Measurements from ENCODE around the gene PFKFB2. TPM values are rescaled to one million over a fixed set of nuclear protein-coding genes. Genes with fewer than 3 reads are reported as not detected.

Gene PFKFB2
- total RNA-seq, 1 donor from 2014 or later: 10.1 TPM

GRCh38 chr1:207027206-207027777, 25.8 kb upstream of the PFKFB2 start:
- no peak overlapping the region for H3K4me3 Mint-ChIP-seq
- ATAC-seq (ENCODE audit: low read depth) (no peak), DNase-seq (no peak)
- no peaks in the 10 kb centered on the region for H3K4me1 Mint-ChIP-seq
- peaks cover 48% of the 10 kb centered on the region for H3K27me3 Mint-ChIP-seq
- no peak overlapping the region for H3K27ac Mint-ChIP-seq
- intact Hi-C loops (cut with micrococcal nuclease): no loop called here
- no peaks in the 10 kb centered on the region for H3K36me3 Mint-ChIP-seq (ENCODE audit: low read depth)
- POLR2A ChIA-PET: no interaction called here
- TF ChIP-seq, protein P1, sequence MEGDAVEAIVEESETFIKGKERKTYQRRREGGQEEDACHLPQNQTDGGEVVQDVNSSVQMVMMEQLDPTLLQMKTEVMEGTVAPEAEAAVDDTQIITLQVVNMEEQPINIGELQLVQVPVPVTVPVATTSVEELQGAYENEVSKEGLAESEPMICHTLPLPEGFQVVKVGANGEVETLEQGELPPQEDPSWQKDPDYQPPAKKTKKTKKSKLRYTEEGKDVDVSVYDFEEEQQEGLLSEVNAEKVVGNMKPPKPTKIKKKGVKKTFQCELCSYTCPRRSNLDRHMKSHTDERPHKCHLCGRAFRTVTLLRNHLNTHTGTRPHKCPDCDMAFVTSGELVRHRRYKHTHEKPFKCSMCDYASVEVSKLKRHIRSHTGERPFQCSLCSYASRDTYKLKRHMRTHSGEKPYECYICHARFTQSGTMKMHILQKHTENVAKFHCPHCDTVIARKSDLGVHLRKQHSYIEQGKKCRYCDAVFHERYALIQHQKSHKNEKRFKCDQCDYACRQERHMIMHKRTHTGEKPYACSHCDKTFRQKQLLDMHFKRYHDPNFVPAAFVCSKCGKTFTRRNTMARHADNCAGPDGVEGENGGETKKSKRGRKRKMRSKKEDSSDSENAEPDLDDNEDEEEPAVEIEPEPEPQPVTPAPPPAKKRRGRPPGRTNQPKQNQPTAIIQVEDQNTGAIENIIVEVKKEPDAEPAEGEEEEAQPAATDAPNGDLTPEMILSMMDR (IDR thresholded peaks at IDR 0.05): no peak
- CTCF ChIA-PET: no interaction called here
- H3K9me3 Mint-ChIP-seq: no peaks in the 10 kb centered on the region

GRCh38 chr1:207027921-207028320, 25.2 kb upstream of the PFKFB2 start:
- TF ChIP-seq, protein P1 (IDR thresholded peaks at IDR 0.05): no peak
- no peaks in the 10 kb centered on the region for H3K4me1 Mint-ChIP-seq
- intact Hi-C loops (cut with micrococcal nuclease): no loop called here
- ChIA-PET POLR2A (no interaction called here), CTCF (no interaction called here)
- H3K27me3 Mint-ChIP-seq: peaks cover 48% of the 10 kb centered on the region
- H3K9me3 Mint-ChIP-seq: no peaks in the 10 kb centered on the region
- H3K27ac Mint-ChIP-seq: no peak overlapping the region
- H3K4me3 Mint-ChIP-seq: no peak overlapping the region
- no peak for ATAC-seq (ENCODE audit: low read depth)
- DNase-seq: no peak
- no peaks in the 10 kb centered on the region for H3K36me3 Mint-ChIP-seq (ENCODE audit: low read depth)

GRCh38 chr1:207028884-207029650, 24.0 kb upstream of the PFKFB2 start:
- H3K4me3 Mint-ChIP-seq: no peak overlapping the region
- no peak for DNase-seq
- ATAC-seq (ENCODE audit: low read depth): no peak
- H3K9me3 Mint-ChIP-seq: no peaks in the 10 kb centered on the region
- POLR2A ChIA-PET: no interaction called here
- H3K4me1 Mint-ChIP-seq: no peaks in the 10 kb centered on the region
- CTCF ChIA-PET: interaction anchor here (0.8 kb wide), 1 partner anchor 23 kb away, joined by 3 read pairs; no protein-coding TSS in a partner anchor
- TF ChIP-seq, protein P1 (IDR thresholded peaks at IDR 0.05): no peak
- intact Hi-C loops (cut with micrococcal nuclease): no loop called here
- no peaks in the 10 kb centered on the region for H3K36me3 Mint-ChIP-seq (ENCODE audit: low read depth)
- peaks cover 46% of the 10 kb centered on the region for H3K27me3 Mint-ChIP-seq
- H3K27ac Mint-ChIP-seq: no peak overlapping the region

DNA sequence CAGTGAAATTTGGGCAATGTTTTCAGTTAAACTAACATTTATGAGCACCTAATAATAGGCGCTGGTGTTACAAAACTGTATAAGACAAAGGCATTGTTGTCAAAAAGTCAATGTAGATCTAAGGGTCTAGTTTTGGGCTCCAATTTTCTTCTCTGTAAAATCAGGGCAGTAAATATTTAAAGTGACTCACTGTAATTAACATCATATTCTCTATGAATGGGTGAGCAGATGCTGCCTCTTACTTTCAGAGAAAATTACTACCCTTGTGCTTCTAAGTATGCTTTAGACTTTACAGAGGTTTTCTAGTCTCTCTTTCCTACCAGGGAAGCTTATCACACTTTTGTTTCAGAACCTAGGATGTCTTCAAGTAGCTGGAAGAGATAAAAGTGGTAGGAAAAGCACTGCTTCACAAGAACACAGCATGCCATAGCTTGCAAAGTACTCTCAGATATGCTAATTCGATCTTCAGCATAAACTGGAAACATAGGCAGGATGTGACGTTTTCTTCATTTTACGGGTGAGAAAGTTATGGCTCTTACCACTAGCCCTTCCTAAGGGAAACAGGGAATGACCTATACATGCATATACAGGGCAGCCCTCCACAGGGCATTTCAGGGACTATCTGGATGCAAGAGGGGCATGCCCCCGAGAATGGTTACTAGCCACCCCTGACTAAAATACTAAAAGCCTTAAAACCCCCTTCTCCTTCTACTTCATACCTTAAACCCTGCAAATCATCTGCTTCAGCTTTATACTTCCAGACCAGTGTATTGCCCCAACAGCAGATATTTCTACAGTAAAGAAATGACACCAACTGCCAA, 23.2 kb upstream of the PFKFB2 start:
- H3K27ac Mint-ChIP-seq: no peak overlapping the region
- ChIA-PET CTCF (interaction anchor here (0.8 kb wide), 1 partner anchor 24 kb away, joined by 3 read pairs; no protein-coding TSS in a partner anchor), POLR2A (no interaction called here)
- ATAC-seq (ENCODE audit: low read depth) (no peak), DNase-seq (no peak)
- H3K36me3 Mint-ChIP-seq (ENCODE audit: low read depth): no peaks in the 10 kb centered on the region
- H3K4me1 Mint-ChIP-seq: no peaks in the 10 kb centered on the region
- no peaks in the 10 kb centered on the region for H3K9me3 Mint-ChIP-seq
- no peak overlapping the region for H3K4me3 Mint-ChIP-seq
- H3K27me3 Mint-ChIP-seq: peaks cover 41% of the 10 kb centered on the region
- TF ChIP-seq, protein P1 (IDR thresholded peaks at IDR 0.05): no peak
- intact Hi-C loops (cut with micrococcal nuclease): no loop called here

GRCh38 chr1:207030522-207031009, 22.5 kb upstream of the PFKFB2 start:
- no peak for ATAC-seq (ENCODE audit: low read depth)
- Mint-ChIP-seq H3K4me1 (no peaks in the 10 kb centered on the region), H3K27me3 (peaks cover 43% of the 10 kb centered on the region), H3K27ac (no peak overlapping the region), H3K4me3 (no peak overlapping the region), H3K36me3 (ENCODE audit: low read depth) (no peaks in the 10 kb centered on the region), H3K9me3 (no peaks in the 10 kb centered on the region)
- POLR2A ChIA-PET: no interaction called here
- CTCF ChIA-PET: no interaction called here
- TF ChIP-seq, protein P1 (IDR thresholded peaks at IDR 0.05): no peak
- intact Hi-C loops (cut with micrococcal nuclease): no loop called here
- no peak for DNase-seq

Data from activated B cell treated with CpG ODN at 0.5 μM for 24 hours (primary cell).